GM04503 (cell line): ENCODE data around the gene MAG.

Experiments used
- DNase-seq: peaks from one replicate; pipeline ENCODE4 v3.0.0-alpha.2; 2012; ENCODE audit warnings: low read depth

The MAG gene

GRCh38 chr19:35291916-35292315 lies at the start of gene MAG:
Gene MAG (plus strand): TSS chr19:35292161. CDS start chr19:35295409, 3,248 bp downstream.
- no peak for DNase-seq

GRCh38 chr19:35246466-35247092 lies 45.4 kb upstream of the MAG start:
- no peak for DNase-seq

- DNase-seq: no peak
These were observed 44.2 kb upstream of the MAG start for GRCh38 chr19:35247526-35248309.

GRCh38 chr19:35248310-35249145 lies 43.4 kb upstream of the MAG start, which contains the start of gene LSR:
Gene LSR (plus strand): TSS chr19:35249002. CDS start chr19:35249023, 21 bp downstream.
- DNase-seq: no peak

GRCh38 chr19:35249146-35249847 lies 42.7 kb upstream of the MAG start:
- DNase-seq: no peak

- DNase-seq: no peak
These were observed 41.9 kb upstream of the MAG start for GRCh38 chr19:35249848-35250711.

- no peak for DNase-seq
These were observed 40.5 kb upstream of the MAG start for GRCh38 chr19:35251456-35251855.

GRCh38 chr19:35253316-35254286 lies 38.4 kb upstream of the MAG start:
- DNase-seq: no peak

GRCh38 chr19:35254341-35255297 lies 37.3 kb upstream of the MAG start:
- DNase-seq: no peak

- no peak for DNase-seq
These were observed 35.4 kb upstream of the MAG start for GRCh38 chr19:35256566-35256965.

- no peak for DNase-seq
These were observed 34.9 kb upstream of the MAG start for GRCh38 chr19:35257113-35257461.

GRCh38 chr19:35260694-35261304 lies 31.2 kb upstream of the MAG start:
- no peak for DNase-seq

GRCh38 chr19:35261356-35262100 lies 30.4 kb upstream of the MAG start:
- DNase-seq: no peak

GRCh38 chr19:35262101-35262761 lies 29.7 kb upstream of the MAG start:
- no peak for DNase-seq

GRCh38 chr19:35264268-35265125 lies 27.5 kb upstream of the MAG start:
- DNase-seq: no peak
